Heart right ventricle (tissue), 16 donors: ENCODE results near the gene IMP3. TPM values are rescaled to one million over a fixed set of nuclear protein-coding genes. Genes with fewer than 3 reads are reported as not detected.
A peak's percentile ranks its signal among the peaks of the same experiment; 100 is the strongest.

Experiments
- ATAC-seq, 8 donors: fragments of 200-7000 bp; cut with Tn5 transposase; one replicate each; pipeline ENCODE4 v1.9.1; 2020; ENCODE audit warnings: mild to moderate bottlenecking in 8 of 8, moderate library complexity in 8 of 8, moderate number of reproducible peaks in 1 of 8
- DNase-seq, 2 donors: peaks; one replicate each; pipeline ENCODE4 v3.0.0-alpha.2; 2020
- H3K27ac ChIP-seq, 10 donors: fragments of 200-600 bp; sonication (generic) in 2 of 10; one replicate each; pipeline versions ENCODE4 v1.5.0 to v1.8.0; 2020 to 2022; ENCODE audit warnings: mild to moderate bottlenecking in 3 of 10
- H3K27me3 ChIP-seq, 7 donors: fragments of 200-600 bp; one replicate each; pipeline ENCODE4 v1.8.0; 2021 to 2022; ENCODE audit warnings: mild to moderate bottlenecking in 2 of 7
- H3K36me3 ChIP-seq, 9 donors: fragments of 200-600 bp; sonication (generic) in 1 of 9; one replicate each; pipeline versions ENCODE4 v1.5.0 to v1.8.0; 2020 to 2022; ENCODE audit warnings: mild to moderate bottlenecking in 2 of 9
- H3K4me1 ChIP-seq, 9 donors: fragments of 200-600 bp; sonication (generic) in 1 of 9; one replicate each; pipeline versions ENCODE4 v1.5.0 to v1.8.0; 2020 to 2022; ENCODE audit warnings: mild to moderate bottlenecking in 4 of 9
- H3K4me3 ChIP-seq, 10 donors: fragments of 200-600 bp; sonication (generic) in 2 of 10; one replicate each; pipeline versions ENCODE4 v1.5.0 to v1.8.0; 2020 to 2022; ENCODE audit warnings: mild to moderate bottlenecking in 7 of 10, moderate library complexity in 2 of 10
- H3K9me3 ChIP-seq, 11 donors: fragments of 200-600 bp in 10 of 11; sonication (generic) in 2 of 11; one replicate each; pipeline versions ENCODE4 v1.5.0 to v1.8.0; 2013 to 2022; ENCODE audit warnings: mild to moderate bottlenecking in 2 of 11, control low read depth in 1 of 11, moderate library complexity in 1 of 11
- WGBS, 2 donors: extraction: QIAGEN DNeasy Blood & Tissue Kit; methylation state at CpG; one replicate each; pipeline ENCODE4 v1.1.7; 2013; ENCODE audit warnings: inconsistent platforms in 1 of 2; 5-methylcytosine and 5-hydroxymethylcytosine counted together
- intact Hi-C, 10 donors: fragments of 100-400 bp; cut with DNase I; formaldehyde crosslinking; loops; one replicate each; pipeline versions ENCODE4 v1.11.1 to v1.14.2; 2022
- polyA plus RNA-seq, 2 donors: library from polyadenylated mRNA; stranded (reverse); fragments of 200-250 nt; gene quantifications; one replicate each; pipeline ENCODE4 v1.2.3, GENCODE V29; 2013
- total RNA-seq, 10 donors: library from RNA; stranded (reverse); fragmentation: NEBNext Ultra II Directional in 3 of 10; extraction: Animal tissue kit (Norgen Biotek cat#: 25700) in 3 of 10; gene quantifications; one replicate each; pipeline versions ENCODE4 v1.2.1 to v1.2.4, GENCODE V29; 2021 to 2023
- TF ChIP-seq, protein P1 (sequence below), 9 donors: fragments of 200-600 bp; sonication (generic) in 2 of 9; IDR thresholded peaks; one replicate each; pipeline versions ENCODE4 v1.5.0 to v1.8.0; 2021 to 2022; ENCODE audit warnings: antibody characterized with exemption in 9 of 9, mild to moderate bottlenecking in 5 of 9, moderate library complexity in 1 of 9
- donor health status: Arrhythmogenic right ventricular cardiomyopathy.
- donor health status: ischemic (EF 13 %, LVEDD 7.1; RV severe dilation, severe dysfunction).
- donor health status: healthy with polysubstance abuse.
- donor health status: DM: no; HTN: yes; CAD: no.
- donor health status: DM: no; HTN: no; CAD: no.
- donor health status: ischemic (EF 25% LVEDD 6.9; RV normal size, moderate dysfunction).
- donor health status: ischemic (EF 25% LVEDD 5.7; RV mildly dilated, moderate dysfunction).
- donor health status: healthy.
- donor health status: DM: yes; HTN: yes; CAD: no.
- donor health status: Ischemic cardiomyopathy.
- donor health status: ischemic (EF 35%, LVEDD 5.7; RV mildly dilated, moderate dysfunction).
- donor health status: nonischemic (EF 11% LVEDD 7.7; RV severe dilation, severe dysfunction).
- donor health status: DM: yes; HTN: yes; CAD: no.
- donor health status: PGD.
- donor health status: ischemic (EF 29% LVEDD 5.4; RV normal size, mild dysfunction).
- donor health status: nonischemic (EF 23%, LVEDD 6.1; RV moderate dilation, normal function).

The IMP3 gene
- total and polyA plus RNA-seq, 12 donors: 33.7 to 77.2 (median 40.2) TPM

DNA sequence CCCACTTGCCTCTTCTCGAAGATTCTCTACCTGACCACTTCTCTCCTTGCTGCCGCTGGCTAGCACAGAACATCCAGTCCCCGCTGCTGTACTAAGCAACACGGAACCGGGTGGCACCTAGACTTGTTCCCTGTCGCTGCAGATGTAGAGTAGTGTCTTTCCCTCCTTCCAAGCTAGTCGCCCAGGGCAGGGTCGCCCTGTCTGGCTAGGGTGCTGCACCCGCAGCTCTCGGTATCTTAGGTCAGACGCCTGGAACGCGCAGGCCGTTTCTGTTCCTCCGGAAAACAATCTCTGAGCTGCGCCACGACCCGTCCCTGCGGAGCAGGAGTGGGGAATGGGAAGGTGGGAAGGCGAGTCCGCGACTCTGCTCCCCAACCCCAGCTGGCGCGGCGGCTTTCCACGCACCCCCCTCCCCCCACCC is 6.9 kb upstream of the IMP3 start:
- Histone ChIP-seq H3K4me3 (peak overlapping the region; percentile 67 to 87 (median 77)), H3K27me3 (peaks cover 0 to 5% (median 0%) of the 10 kb centered on the region in 7 donors), H3K36me3 (peaks cover 0 to 16% (median 0%) of the 10 kb centered on the region in 9 donors), H3K4me1 (peaks cover 27 to 53% (median 45%) of the 10 kb centered on the region in 9 donors), H3K27ac (peak overlapping the region; percentile 90 to 98 (median 96)), H3K9me3 (no peaks in the 10 kb centered on the region)
- intact Hi-C loops: loop anchor here in 2 of 10 donors (2.0 to 10.0 kb wide), 2 partner anchors 194 to 258 kb away; partner anchors contain the start of gene FBXO22 (in 1 of the 2)
- DNase-seq (no peak), ATAC-seq (peak in 7 of 8 donors; percentile 18 to 43 (median 30))
- TF ChIP-seq, protein P1, sequence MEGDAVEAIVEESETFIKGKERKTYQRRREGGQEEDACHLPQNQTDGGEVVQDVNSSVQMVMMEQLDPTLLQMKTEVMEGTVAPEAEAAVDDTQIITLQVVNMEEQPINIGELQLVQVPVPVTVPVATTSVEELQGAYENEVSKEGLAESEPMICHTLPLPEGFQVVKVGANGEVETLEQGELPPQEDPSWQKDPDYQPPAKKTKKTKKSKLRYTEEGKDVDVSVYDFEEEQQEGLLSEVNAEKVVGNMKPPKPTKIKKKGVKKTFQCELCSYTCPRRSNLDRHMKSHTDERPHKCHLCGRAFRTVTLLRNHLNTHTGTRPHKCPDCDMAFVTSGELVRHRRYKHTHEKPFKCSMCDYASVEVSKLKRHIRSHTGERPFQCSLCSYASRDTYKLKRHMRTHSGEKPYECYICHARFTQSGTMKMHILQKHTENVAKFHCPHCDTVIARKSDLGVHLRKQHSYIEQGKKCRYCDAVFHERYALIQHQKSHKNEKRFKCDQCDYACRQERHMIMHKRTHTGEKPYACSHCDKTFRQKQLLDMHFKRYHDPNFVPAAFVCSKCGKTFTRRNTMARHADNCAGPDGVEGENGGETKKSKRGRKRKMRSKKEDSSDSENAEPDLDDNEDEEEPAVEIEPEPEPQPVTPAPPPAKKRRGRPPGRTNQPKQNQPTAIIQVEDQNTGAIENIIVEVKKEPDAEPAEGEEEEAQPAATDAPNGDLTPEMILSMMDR (IDR thresholded peaks at IDR 0.05): no peak
- WGBS, 2 donors: 0 to 1% methylated on average over 26 of the region's 26 CpGs

DNA sequence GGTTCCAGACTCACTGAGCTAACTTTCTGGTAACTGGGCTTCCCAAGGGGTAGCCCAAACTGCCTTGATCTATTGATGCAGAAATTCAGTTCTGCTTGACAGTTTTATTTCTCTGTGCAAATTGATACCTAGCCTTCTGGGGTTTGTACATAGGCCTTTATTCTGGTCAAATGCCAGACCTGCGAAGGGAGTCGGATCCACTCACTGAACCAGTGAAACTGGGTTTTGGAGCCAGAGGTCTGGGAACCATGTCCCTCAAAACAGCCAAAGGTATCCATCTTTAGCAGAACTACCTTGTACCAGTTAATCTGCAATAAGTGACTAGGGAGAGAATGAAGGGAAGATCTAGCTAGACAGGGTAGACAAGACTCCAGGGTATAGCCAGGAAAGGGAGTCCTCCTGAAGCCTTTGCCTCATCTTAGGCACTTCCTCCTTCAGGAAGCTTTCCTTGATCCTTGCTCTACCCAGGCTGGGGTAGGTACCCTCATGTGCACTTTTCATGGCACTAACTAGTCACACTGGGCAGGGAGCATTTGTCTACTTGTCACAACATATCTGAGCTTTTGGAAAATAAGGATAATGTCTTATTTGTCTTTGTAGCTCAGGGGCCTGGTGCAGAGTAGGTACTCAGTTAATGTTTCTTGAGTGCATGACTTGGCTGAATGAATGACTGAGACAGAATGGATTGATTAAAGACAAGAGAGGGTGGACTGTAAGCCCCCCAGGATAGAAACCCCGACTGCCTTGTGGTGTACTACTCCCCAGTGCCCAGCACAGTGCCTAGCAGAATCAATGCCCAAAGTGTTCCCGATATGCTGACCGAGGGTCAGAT is 6.3 kb upstream of the IMP3 start:
- WGBS, 2 donors: 47 to 48% methylated on average over 5 of the region's 5 CpGs
- no peaks in the 10 kb centered on the region for H3K9me3 ChIP-seq
- intact Hi-C loops: loop anchor here in 2 of 10 donors (2.0 to 10.0 kb wide), 2 partner anchors 194 to 258 kb away; partner anchors contain the start of gene FBXO22 (in 1 of the 2)
- DNase-seq (no peak), ATAC-seq (peak in 1 of 8 donors; percentile 7)
- peaks cover 0 to 16% (median 0%) of the 10 kb centered on the region in 9 donors for H3K36me3 ChIP-seq
- H3K27me3 ChIP-seq: peaks cover 0 to 5% (median 0%) of the 10 kb centered on the region in 7 donors
- peak overlapping the region; percentile 67 to 87 (median 77) for H3K4me3 ChIP-seq
- peak overlapping the region; percentile 90 to 98 (median 96) for H3K27ac ChIP-seq
- H3K4me1 ChIP-seq: peaks cover 21 to 47% (median 39%) of the 10 kb centered on the region in 9 donors
- TF ChIP-seq, protein P1 (IDR thresholded peaks at IDR 0.05): no peak

DNA sequence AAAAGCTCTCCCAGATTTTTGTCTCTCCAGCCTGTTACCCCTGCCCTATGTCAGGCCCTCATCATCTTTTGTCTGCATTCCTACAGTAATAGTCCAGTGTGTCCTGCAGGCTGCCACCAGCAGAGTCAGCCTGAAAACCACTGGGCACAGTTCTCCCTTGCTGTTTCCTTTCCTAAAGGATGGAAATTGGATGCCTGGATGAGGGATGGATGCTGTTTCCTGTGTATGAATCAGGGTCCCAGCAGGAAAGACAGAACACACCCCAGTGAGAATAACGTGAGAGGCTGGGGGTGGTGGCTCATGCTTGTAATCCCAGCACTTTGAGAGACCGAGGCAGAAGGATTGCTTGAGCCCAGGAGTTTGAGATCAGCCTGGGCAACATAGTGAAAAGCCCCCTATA is 4.4 kb upstream of the IMP3 start:
- ATAC-seq (no peak), DNase-seq (no peak)
- Histone ChIP-seq H3K4me1 (peaks cover 9 to 38% (median 27%) of the 10 kb centered on the region in 9 donors), H3K9me3 (no peaks in the 10 kb centered on the region), H3K27ac (no peak overlapping the region), H3K27me3 (peaks cover 0 to 5% (median 0%) of the 10 kb centered on the region in 7 donors), H3K36me3 (peaks cover 0 to 1% (median 0%) of the 10 kb centered on the region in 9 donors), H3K4me3 (no peak overlapping the region)
- intact Hi-C loops: loop anchor here in 2 of 10 donors (5.0 to 10.0 kb wide), 2 partner anchors 260 to 277 kb away; partner anchors contain the start of genes FBXO22 (in 1 of the 2) and MAN2C1 (in 1 of the 2)
- TF ChIP-seq, protein P1 (IDR thresholded peaks at IDR 0.05): no peak
- WGBS, 2 donors: 71 to 77% methylated on average over 2 of the region's 2 CpGs

DNA sequence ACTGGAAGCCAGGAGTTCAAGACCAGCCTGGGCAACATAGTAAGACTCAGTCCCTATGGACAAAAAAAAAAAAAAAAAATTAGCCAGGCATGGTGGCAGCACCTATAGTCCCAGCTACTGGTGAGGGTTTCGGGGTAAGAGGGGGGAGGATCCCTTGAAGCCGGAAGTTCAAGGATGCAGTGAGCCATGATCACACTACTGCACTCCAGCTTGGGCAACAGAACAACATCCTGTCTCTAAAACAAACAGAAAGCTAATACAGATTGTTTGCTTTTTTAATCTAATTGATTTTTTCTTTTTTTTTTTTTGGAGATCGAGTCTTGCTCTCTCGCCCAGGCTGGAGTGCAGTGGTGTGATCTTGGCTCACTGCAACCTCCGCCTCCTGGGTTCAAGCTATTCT is 1.6 kb upstream of the IMP3 start:
- H3K4me1 ChIP-seq: peaks cover 15 to 50% (median 43%) of the 10 kb centered on the region in 9 donors
- DNase-seq (no peak), ATAC-seq (no peak)
- H3K27me3 ChIP-seq: no peaks in the 10 kb centered on the region
- WGBS, 2 donors: 77 to 81% methylated on average over 5 of the region's 5 CpGs
- no peak overlapping the region for H3K27ac ChIP-seq
- H3K4me3 ChIP-seq: no peak overlapping the region
- H3K9me3 ChIP-seq: no peaks in the 10 kb centered on the region
- TF ChIP-seq, protein P1 (IDR thresholded peaks at IDR 0.05): no peak
- intact Hi-C loops: loop anchor here in 2 of 10 donors (5.0 to 10.0 kb wide), 2 partner anchors 263 to 274 kb away; partner anchors contain the start of genes FBXO22 (in 1 of the 2) and MAN2C1 (in 1 of the 2)
- peaks cover 0 to 13% (median 0%) of the 10 kb centered on the region in 9 donors for H3K36me3 ChIP-seq
